Suprapubic skin (tissue), 4 donors: ENCODE results near the gene ZMYND11. TPM values are rescaled to one million over a fixed set of nuclear protein-coding genes. Genes with fewer than 3 reads are reported as not detected.

Experiments
- DNase-seq, 2 donors: peaks; one replicate each; pipeline ENCODE4 v3.0.0-alpha.2; 2019; ENCODE audit warnings: low spot score in 2 of 2
- H3K27ac ChIP-seq: fragments of 200-600 bp; sonication (generic); one replicate; pipeline ENCODE4 v1.5.1; 2019
- H3K27me3 ChIP-seq: fragments of 200-600 bp; sonication (generic); one replicate; pipeline ENCODE4 v1.5.1; 2019
- H3K36me3 ChIP-seq: fragments of 200-600 bp; sonication (generic); one replicate; pipeline ENCODE4 v1.5.1; 2019
- H3K4me1 ChIP-seq: fragments of 200-600 bp; sonication (generic); one replicate; pipeline ENCODE4 v1.5.1; 2019
- H3K4me3 ChIP-seq: fragments of 200-600 bp; sonication (generic); one replicate; pipeline ENCODE4 v1.5.1; 2019; ENCODE audit warnings: mild to moderate bottlenecking
- H3K9me3 ChIP-seq: fragments of 200-600 bp; sonication (generic); one replicate; pipeline ENCODE4 v1.5.1; 2019
- CTCF ChIP-seq, 2 donors: fragments of 200-600 bp in 1 of 2; fragments of 450-650 bp in 1 of 2; sonication (generic) in 1 of 2; IDR thresholded peaks; one replicate each; pipeline ENCODE4 v1.5.1; 2016 to 2019; ENCODE audit warnings: antibody characterized with exemption in 2 of 2, mild to moderate bottlenecking in 1 of 2, moderate library complexity in 1 of 2
- EP300 ChIP-seq: sonication (generic); formaldehyde crosslinking; IDR thresholded peaks from one replicate; pipeline ENCODE4 v1.6.1; 2017; ENCODE audit warnings: antibody characterized with exemption
- POLR2A ChIP-seq, 2 donors: fragments of 450-650 bp; IDR thresholded peaks; one replicate each; pipeline ENCODE4 v1.6.1; 2017; ENCODE audit warnings: antibody characterized with exemption in 2 of 2, mild to moderate bottlenecking in 2 of 2, moderate library complexity in 2 of 2
- POLR2AphosphoS5 ChIP-seq, 3 donors: sonication (generic); formaldehyde crosslinking; IDR thresholded peaks; one replicate each; pipeline ENCODE4 v1.6.1; 2017; ENCODE audit warnings: antibody characterized with exemption in 3 of 3
- WGBS: methylation state at CpG from one replicate; pipeline ENCODE4 v1.1.5; 2018; 5-methylcytosine and 5-hydroxymethylcytosine counted together
- total RNA-seq, 4 donors: library from RNA; depleted of rRNA; stranded (reverse); fragments of >200 nt; gene quantifications; one replicate each; pipeline ENCODE4 v1.1.0, GENCODE V29; 2016

ZMYND11 gene
- total RNA-seq, 4 donors from 2014 or later = 35.4 to 66.6 (median 53.1) TPM

DNA sequence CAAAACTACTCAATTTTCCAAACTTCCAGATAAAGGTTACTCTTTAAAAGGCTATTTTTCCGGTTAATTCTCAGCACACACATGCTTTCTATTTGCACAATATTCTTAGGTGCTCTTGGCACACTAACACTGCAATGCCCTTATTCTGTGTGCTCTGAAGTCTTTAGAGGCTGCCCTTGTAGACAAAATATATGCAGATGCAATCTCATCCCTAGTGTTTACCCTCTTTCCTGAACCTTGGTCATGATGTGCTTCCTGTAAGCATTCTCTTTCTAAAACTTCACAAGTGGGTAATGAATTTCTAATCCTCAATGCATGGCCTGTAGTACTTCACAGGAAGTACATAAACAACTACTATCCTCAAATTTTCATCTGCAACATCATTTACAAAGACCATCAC, 45.1 kb upstream of the ZMYND11 start:
- WGBS = 84% methylated on average over 1 of the region's 1 CpG
- no peaks in the 10 kb centered on the region for H3K27me3 ChIP-seq
- H3K4me1 ChIP-seq = peaks cover 10% of the 10 kb centered on the region
- no peak overlapping the region for H3K4me3 ChIP-seq
- TF ChIP-seq POLR2A (IDR thresholded peaks at IDR 0.05) = no peak
- no peak for TF ChIP-seq EP300
- no peak for TF ChIP-seq POLR2AphosphoS5 (IDR thresholded peaks at IDR 0.05)
- TF ChIP-seq CTCF (IDR thresholded peaks at IDR 0.05) = no peak
- peaks cover 4% of the 10 kb centered on the region for H3K9me3 ChIP-seq
- DNase-seq = no peak
- no peaks in the 10 kb centered on the region for H3K36me3 ChIP-seq
- no peak overlapping the region for H3K27ac ChIP-seq

DNA sequence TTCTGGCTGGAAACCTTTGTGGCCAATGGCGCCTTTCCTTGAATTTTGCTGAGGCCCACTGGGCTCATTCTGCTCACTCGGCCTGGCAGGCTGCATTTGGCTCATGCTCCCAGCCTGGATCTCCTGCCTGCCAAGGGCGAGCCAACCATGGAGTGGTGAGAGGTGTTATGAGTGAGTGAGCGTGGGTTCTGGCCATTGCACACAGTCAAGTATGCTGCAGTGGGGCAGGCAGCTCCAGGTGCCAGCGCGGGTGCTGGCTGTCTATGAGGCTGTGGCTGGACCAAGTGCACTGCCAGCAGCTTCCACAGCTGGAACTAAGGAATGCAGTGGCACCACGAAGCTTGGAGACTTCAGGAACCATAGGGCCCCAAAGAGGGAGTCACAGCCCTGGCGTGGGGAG, 43.9 kb upstream of the ZMYND11 start:
- TF ChIP-seq POLR2AphosphoS5 (IDR thresholded peaks at IDR 0.05) = no peak
- TF ChIP-seq POLR2A (IDR thresholded peaks at IDR 0.05) = no peak
- no peak for TF ChIP-seq EP300
- TF ChIP-seq CTCF (IDR thresholded peaks at IDR 0.05) = no peak
- Histone ChIP-seq H3K4me3 (no peak overlapping the region), H3K4me1 (peaks cover 10% of the 10 kb centered on the region), H3K9me3 (peaks cover 7% of the 10 kb centered on the region), H3K27ac (no peak overlapping the region), H3K36me3 (no peaks in the 10 kb centered on the region), H3K27me3 (no peaks in the 10 kb centered on the region)
- 60% methylated on average over 6 of the region's 8 CpGs for WGBS
- no peak for DNase-seq

DNA sequence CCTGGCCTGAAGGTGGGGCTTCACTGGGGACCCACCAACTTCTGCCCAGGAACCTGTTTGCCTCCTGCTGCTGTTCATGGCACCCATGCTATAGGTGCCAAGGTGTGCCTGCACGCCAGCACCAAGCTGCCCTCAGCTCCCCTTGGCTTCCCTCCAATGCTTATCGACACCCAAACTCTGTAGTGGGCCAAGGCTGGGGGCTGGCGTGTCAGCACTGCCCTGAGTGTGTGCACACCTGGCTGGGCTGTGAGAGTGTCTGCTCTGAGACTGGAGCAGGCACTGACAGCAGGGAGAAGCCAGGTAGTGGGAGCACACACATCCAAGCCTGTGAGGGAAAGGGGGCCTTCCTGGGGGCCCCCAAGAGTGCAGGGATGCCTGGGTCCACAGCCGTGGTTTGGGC, 43.1 kb upstream of the ZMYND11 start:
- Histone ChIP-seq H3K4me1 (peaks cover 8% of the 10 kb centered on the region), H3K4me3 (no peak overlapping the region), H3K27ac (no peak overlapping the region), H3K27me3 (no peaks in the 10 kb centered on the region), H3K9me3 (peaks cover 10% of the 10 kb centered on the region), H3K36me3 (no peaks in the 10 kb centered on the region)
- TF ChIP-seq EP300 (no peak), CTCF (IDR thresholded peaks at IDR 0.05) (no peak), POLR2A (IDR thresholded peaks at IDR 0.05) (no peak), POLR2AphosphoS5 (IDR thresholded peaks at IDR 0.05) (no peak)
- WGBS = 50% methylated on average over 1 of the region's 4 CpGs
- no peak for DNase-seq

GRCh38 chr10:92846-93245, 42.4 kb upstream of the ZMYND11 start:
- Histone ChIP-seq H3K27ac (no peak overlapping the region), H3K4me3 (no peak overlapping the region), H3K36me3 (no peaks in the 10 kb centered on the region), H3K9me3 (peaks cover 10% of the 10 kb centered on the region), H3K27me3 (no peaks in the 10 kb centered on the region), H3K4me1 (peaks cover 8% of the 10 kb centered on the region)
- TF ChIP-seq CTCF (IDR thresholded peaks at IDR 0.05) (no peak), POLR2A (IDR thresholded peaks at IDR 0.05) (no peak), EP300 (no peak), POLR2AphosphoS5 (IDR thresholded peaks at IDR 0.05) (no peak)
- DNase-seq = no peak
- WGBS = 68% methylated on average over 2 of the region's 2 CpGs

- no peak overlapping the region for H3K27ac ChIP-seq
- TF ChIP-seq EP300 = no peak
- no peak for TF ChIP-seq POLR2AphosphoS5 (IDR thresholded peaks at IDR 0.05)
- no peak for TF ChIP-seq CTCF (IDR thresholded peaks at IDR 0.05)
- TF ChIP-seq POLR2A (IDR thresholded peaks at IDR 0.05) = no peak
Observed at GRCh38 chr10:94613-95012, 40.6 kb upstream of the ZMYND11 start.

More at GRCh38 chr10:94613-95012, 40.6 kb upstream of the ZMYND11 start:
- peaks cover 2% of the 10 kb centered on the region for H3K4me1 ChIP-seq
- H3K27me3 ChIP-seq = no peaks in the 10 kb centered on the region
- H3K36me3 ChIP-seq = no peaks in the 10 kb centered on the region
- no peak for DNase-seq
- peaks cover 10% of the 10 kb centered on the region for H3K9me3 ChIP-seq
- no peak overlapping the region for H3K4me3 ChIP-seq
- 31% methylated on average over 1 of the region's 1 CpG for WGBS
